GM18517 (cell line): ENCODE data around the gene GLDN.

ENCODE experiments used
- ATAC-seq: cut with Tn5 transposase; IDR thresholded peaks from one replicate; pipeline ENCODE4 v1.9.1; 2021; ENCODE audit warnings: mild to moderate bottlenecking, moderate library complexity; ENCODE audit not compliant: unreplicated experiment

Gene GLDN

DNA sequence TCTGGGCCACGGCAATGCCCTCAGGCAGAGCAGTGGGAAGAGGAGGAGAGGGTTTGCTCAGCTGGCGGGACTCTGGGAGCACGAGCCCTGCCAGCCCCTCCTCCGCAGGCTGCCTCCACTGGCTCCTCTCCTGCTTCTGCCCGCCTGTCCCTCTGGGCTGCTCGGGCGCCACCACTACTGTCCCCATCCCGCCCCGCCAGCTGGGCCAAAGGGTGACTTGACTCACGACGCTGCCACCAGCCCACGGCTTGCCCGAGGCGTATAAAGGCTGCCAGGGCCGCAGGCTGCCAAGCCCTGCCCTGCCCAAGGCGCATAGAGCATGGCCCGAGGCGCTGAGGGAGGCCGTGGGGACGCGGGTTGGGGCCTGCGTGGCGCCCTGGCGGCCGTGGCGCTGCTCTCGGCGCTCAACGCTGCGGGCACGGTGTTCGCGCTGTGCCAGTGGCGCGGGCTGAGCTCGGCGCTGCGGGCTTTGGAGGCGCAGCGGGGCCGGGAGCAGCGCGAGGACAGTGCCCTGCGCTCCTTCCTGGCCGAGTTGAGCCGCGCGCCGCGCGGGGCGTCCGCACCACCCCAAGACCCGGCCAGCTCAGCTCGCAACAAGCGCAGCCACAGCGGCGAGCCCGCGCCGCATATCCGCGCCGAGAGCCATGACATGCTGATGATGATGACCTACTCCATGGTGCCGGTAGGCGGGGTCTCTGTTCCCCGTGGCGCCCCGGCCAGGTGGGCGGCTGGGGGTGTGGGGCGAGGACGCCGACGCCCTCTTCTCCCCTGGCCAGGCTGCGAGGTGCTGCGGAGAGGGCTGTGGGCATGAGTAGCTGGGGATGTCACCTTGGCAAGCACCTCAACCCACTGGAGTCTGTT is at the start of gene GLDN:
TSS of gene GLDN (plus strand) at position 290 of the 861 bp plus-strand sequence. CDS start at position 320, 30 bp downstream.
- no peak for ATAC-seq

- ATAC-seq = no peak
These were observed 42.8 kb upstream of the GLDN start for GRCh38 chr15:51298620-51299019.

- ATAC-seq = no peak
These were observed 42.1 kb upstream of the GLDN start for GRCh38 chr15:51299187-51300015.

DNA sequence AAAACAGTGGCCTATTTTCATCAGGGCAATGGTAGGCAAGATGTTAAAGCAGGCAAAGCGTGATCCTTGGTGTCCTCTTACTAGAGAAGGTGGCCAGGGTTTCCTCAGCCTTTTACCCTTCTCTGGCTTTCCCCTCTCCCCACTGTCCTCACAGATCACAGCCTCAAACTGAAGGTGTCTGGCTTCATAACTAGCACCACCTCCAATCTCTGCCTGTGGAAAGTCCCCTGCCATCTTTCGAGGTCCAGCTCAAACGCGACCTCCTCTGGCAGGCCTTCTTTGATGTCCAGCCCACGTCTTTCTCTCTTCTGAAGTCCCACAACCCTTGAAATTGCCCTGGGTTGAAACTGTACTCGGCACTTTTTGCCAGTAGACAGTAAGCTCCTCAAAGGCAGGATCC is 39.0 kb upstream of the GLDN start:
- ATAC-seq = no peak

DNA sequence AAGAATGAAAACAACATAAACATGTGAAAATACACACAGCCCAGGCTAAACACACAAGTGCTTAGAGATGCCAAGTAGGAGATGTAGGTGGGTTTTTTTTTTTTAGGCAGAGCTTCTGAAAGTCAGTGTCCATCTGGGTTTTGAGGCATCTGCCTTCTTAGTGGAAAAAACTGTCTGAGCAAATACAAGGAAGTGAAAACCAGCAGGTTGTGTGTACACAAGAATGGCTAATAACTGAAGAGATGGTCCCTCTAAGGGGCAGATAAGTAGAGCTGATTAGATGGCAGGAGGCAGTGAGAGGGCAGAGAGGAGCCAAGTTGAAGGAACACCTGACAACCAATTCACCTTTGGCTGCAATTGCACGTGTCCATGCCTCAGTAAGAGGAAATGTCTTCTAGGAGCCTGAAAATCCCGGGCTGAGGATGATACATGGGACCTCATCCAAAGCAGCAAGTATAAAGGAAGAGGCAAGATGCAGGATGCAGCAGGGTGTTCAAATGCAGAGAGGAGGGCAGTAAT is 37.9 kb upstream of the GLDN start:
- ATAC-seq = no peak

DNA sequence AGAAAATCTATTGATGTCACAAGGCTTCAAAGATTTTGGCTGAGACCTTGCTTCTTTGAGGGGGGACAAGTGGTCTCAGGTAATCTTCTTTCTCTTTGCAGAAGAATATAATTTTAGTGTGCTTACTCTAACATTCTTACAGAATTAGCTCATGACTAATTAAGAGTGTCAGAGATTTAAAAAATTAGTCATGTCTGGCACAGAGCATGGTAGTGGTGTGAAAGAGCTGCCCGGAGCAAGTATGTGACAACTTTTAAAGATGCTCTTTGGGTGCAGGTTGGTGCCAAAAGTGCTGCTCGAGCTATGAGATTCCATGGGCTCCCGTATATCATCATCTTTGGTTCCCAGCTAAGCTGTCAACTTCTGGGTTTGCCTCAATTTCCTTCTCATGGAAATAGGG is 34.1 kb upstream of the GLDN start:
- ATAC-seq = no peak

GRCh38 chr15:51307811-51308210 is 33.6 kb upstream of the GLDN start:
- no peak for ATAC-seq

DNA sequence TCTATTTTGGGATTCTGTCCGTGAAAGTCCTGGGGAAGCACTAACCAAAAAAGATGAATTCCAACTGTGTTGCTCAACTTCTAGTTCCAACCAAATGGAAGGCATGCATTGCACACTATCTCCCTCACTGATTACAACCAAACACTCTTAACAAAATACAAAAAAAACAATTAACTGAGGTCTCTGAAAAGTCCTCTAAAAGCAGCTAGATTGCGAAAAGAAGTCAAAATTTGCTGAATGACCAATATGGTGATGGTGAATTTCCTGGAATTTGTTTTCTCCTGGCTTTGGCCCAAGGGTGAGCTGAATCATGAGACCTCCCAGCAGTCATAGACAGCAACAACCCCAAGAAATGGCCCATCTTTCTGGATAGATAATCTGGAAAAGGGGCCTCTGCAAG is 31.4 kb upstream of the GLDN start:
- ATAC-seq = no peak

DNA sequence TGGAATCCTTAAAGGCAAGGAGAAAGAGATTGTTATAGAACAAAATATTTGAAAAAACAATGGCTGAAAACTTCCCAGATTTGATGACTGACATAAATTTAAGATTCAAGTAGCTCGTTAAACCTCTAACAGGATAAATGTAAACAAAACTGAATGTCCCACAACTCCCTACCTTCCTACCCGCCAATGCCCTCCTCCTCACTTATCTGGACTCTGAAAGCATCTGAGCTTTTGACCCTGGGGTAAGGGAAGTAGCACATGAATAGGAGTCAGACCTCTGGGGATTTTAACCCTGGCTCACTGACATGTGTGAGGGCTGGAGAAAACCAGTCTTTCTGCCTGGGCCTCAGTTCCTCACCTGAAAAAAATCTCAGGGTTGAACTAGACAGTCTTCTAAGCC is 29.9 kb upstream of the GLDN start:
- ATAC-seq = no peak

- ATAC-seq = no peak
These were observed 29.0 kb upstream of the GLDN start for GRCh38 chr15:51312166-51313073.

DNA sequence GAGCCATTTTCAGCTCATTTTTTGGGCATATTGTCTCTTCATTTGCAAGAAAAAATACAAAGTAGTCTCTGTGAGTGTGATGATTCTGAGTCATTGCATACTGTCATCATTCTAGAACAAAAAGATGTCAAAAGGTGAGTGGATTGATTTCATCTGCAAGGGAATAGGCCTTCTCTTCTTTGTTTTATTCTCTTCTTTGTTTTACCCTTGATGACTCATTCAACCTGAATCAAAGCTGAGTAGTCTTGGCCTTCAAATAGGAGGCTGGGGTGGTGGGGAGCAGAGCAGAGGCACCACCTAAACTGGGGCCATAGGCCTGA is 28.4 kb upstream of the GLDN start:
- no peak for ATAC-seq

DNA sequence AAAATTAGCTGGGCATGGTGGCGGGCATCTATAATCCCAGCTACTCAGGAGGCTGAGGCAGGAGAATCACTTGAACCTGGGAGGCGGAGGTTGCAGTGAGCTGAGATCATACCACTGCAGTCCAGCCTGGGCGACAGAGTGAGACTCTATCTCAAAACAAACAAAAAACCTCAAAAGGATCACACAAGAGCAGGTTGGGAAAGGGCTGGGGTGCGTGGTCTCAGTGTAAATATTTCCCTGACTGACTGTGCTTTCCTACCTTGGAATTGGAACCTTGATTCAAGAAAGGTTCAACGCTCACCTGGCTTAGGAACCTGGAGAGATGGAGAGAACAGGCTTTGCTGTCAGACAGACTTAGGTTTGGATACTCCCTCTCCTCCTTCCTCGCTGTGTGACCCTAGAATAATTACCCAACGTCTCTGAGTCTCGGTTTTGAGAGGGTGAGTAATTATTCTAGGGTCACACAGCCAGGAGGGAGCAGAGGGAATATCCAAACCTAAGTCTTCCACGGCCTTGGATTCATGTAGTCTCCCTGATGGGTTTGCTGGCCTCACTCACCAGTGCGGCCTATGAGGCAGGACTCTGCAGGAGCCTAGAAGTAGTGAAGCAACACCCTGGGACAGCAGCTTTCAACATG is 27.7 kb upstream of the GLDN start:
- ATAC-seq = no peak

GRCh38 chr15:51314391-51315337 is 26.8 kb upstream of the GLDN start:
- no peak for ATAC-seq

- no peak for ATAC-seq
These were observed 25.7 kb upstream of the GLDN start for GRCh38 chr15:51315726-51316125.

GRCh38 chr15:51316636-51317035 is 24.8 kb upstream of the GLDN start:
- no peak for ATAC-seq

DNA sequence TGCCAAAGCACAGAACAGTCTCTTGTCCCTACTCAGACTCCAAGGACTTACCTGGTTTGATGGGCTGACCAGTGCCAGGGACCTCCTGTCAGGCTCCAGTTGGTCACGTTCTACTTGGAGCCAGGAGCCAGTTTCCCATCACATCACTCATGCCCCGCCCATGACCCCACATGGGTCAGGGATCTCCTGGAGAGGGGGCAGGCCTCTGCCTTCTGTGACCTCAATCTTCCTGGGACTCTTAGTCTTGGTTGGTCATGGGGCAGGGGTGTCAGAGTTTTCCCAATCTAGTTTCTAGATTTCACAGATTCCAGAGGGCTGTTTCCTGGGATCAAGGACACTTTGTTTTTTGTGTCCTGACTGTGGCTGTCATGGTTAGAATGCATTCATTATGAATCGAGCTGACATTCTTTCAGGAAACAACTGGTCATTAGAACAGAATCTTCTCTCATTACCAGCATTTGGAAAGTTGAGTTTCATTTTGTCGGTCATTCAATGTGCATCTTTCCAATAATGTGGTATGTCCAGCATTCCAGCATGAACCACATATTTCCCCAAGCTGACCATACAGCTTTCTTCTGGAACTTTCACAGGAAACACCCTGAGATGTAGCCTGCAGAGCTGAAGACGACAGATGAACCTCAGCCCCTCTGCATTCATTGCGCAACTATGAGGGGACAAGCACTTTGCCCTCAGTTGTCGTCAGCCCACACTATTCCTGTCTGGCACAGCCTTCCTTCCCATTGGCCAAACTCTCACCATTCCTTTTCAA is 22.9 kb upstream of the GLDN start:
- no peak for ATAC-seq

- ATAC-seq = no peak
These were observed 21.9 kb upstream of the GLDN start for GRCh38 chr15:51319539-51319938.

GRCh38 chr15:51320843-51321242 is 20.6 kb upstream of the GLDN start:
- ATAC-seq = no peak

GRCh38 chr15:51321316-51321715 is 20.1 kb upstream of the GLDN start:
- ATAC-seq = no peak
